HG03342 (cell line): ENCODE results near the gene MACC1.
"Not testable (repeated sequence)": the region's sequence is repeated elsewhere in the genome, so short reads cannot be mapped to it uniquely, and the experiment has no call there.

Source experiments
- ATAC-seq: cut with Tn5 transposase; IDR thresholded peaks from one replicate; pipeline ENCODE4 v1.9.1; 2021; ENCODE audit warnings: mild to moderate bottlenecking, moderate library complexity; ENCODE audit not compliant: unreplicated experiment

MACC1 gene

GRCh38 chr7:20136647-20137046, 80.5 kb downstream of the MACC1 start:
- ATAC-seq: no peak

DNA sequence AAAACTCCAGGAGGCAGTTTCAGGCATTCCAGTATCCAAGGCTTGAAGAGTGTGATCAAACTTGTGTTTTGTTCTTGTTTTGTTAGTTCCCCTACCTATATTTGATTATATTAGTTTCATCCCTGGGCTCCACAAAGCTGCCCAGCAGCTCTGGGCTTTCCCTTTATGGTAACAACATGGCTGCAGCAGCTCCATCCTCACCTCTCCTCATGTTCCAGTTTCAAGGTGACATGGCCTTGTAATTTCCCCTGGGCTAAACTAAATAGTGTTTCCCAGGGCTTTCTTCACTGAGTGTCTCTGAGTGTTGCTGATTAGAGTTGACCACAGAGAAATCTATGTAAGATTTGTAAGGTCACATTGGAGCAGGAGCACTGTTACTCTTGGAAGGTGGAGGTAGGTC, 83.4 kb downstream of the MACC1 start:
- ATAC-seq: no peak

DNA sequence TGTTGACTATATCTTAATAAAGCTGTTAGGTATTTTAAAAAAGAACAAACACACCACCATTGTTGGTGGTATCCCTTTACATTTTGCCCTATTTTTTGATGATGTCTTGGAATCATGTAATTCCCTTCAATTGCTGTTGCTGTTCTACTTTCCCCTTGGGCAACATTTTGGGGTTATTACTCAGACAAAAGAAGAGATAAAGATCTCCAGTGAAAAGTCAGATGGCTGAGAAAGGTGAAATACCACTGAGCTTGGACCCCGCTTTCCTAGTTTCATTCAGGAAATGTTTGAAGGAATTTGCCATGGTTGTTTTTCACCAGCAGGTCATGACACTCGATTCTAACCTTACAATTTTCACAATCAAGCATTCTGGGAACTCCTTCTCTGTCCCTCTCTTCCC, 84.6 kb downstream of the MACC1 start:
- no peak for ATAC-seq

DNA sequence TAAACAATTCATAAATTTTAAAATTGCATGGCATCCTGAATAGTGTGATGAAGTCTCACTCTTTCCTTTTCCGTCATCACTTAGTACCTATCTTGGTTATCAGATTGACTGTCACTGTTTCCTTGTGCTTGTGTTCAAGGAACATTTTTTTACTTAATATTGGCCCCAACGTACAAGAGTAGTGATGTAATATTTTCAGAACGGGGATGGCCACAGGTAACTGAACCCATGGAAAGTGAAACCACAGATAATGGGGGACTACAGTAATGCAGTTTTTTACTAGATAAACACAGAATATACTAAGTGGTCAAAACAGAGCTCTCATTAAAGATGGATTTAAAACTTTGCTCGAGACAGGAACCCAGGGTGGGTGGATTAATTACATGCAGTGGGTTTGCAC, 85.4 kb downstream of the MACC1 start:
- ATAC-seq: no peak

GRCh38 chr7:20129920-20130319, 87.3 kb downstream of the MACC1 start:
- ATAC-seq: no peak

DNA sequence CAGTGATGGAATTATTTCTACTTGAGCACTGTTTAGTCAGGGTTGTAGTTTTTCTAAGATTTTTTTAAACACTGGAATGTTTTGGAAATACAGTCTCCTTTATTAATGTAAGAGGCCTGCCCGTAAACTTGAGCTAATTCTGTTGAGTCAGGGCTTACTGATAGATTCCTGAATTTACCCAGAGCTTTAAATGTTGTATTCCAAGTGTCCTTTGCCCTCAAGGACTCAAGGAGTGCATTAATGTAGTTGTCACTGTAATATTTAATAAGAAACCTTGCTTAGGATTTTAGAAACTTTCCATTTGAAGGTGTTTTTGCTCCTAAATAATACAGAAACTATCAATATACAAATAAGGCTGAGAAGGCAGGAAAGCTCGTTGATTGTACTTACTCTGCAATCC, 89.2 kb downstream of the MACC1 start:
- ATAC-seq: no peak

- not testable (repeated sequence) for ATAC-seq
Observed at GRCh38 chr7:20126060-20126459, 91.1 kb downstream of the MACC1 start.

DNA sequence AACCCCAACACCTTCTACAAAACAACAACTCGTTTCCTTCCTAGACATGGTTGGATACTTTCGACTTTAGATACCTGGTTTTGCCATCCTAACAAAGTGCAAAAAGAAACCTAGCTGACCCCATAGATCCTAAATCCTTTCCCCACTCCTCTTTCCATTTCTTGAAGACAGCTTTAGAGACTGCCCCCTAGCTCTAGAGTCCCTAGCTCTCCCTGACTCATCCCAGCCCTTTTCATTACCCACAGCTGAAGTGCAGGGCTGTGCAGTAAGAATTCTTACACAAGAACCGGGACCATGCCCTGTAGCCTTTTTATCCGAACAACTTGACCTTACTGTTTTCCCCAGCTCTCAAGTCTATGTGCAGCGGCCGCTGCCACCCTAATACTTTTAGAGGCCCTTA, 93.1 kb downstream of the MACC1 start:
- not testable (repeated sequence) for ATAC-seq

- ATAC-seq: not testable (repeated sequence)
Observed at GRCh38 chr7:20122653-20123316, 94.4 kb downstream of the MACC1 start.

DNA sequence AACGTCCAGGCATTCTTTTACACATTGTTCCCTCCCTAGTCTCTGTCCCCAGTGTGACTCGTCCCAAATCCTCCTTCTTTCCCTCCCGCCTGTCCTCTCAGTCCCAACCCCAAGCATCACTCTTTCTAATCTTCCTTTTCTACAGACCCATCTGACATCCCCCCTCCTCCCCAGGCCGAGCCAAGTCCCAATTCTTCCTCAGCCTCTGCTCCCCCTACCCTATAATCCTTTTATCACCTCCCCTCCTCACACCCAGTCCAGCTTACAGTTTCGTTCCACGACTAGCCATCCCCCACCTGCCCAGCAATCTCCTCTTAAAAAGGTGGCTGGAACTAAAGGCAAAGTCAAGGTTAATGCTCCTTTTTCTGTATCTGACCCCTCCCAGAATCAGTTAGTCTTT, 95.1 kb downstream of the MACC1 start:
- ATAC-seq: no peak

- ATAC-seq: no peak
Observed at GRCh38 chr7:20121404-20121803, 95.8 kb downstream of the MACC1 start.

GRCh38 chr7:20120611-20121168, 96.5 kb downstream of the MACC1 start:
- ATAC-seq: not testable (repeated sequence)

GRCh38 chr7:20116869-20117268, 100.3 kb downstream of the MACC1 start:
- no peak for ATAC-seq

- peak; percentile 93 for ATAC-seq
Observed at GRCh38 chr7:20114468-20114867, 102.7 kb downstream of the MACC1 start.

GRCh38 chr7:20113427-20114027, 103.7 kb downstream of the MACC1 start:
- ATAC-seq: peak; percentile 87

GRCh38 chr7:20112696-20113095, 104.5 kb downstream of the MACC1 start:
- ATAC-seq: no peak

- ATAC-seq: no peak
Observed at GRCh38 chr7:20111821-20112542, 105.2 kb downstream of the MACC1 start.

GRCh38 chr7:20107582-20107981, 109.6 kb downstream of the MACC1 start:
- no peak for ATAC-seq

DNA sequence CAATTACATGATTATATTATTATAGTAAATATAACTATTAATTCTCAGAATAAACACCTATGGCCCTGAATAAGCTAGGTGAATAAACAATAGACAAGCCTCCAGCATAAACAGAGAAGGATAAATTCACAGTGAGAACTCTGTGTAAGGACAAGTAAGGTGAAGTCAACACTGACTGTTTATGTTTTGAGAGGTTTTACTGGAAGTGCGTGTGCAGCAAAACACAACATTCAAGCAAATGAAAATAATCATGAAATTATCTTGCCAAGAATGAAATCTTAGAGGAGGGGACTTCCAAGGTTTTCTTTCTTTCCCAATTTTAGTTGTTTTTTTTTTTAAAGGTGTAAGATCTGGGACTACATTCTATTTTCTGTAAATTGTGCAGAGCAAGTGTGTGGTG, 112.5 kb downstream of the MACC1 start:
- no peak for ATAC-seq

- no peak for ATAC-seq
Observed at GRCh38 chr7:20102982-20103381, 114.2 kb downstream of the MACC1 start.

DNA sequence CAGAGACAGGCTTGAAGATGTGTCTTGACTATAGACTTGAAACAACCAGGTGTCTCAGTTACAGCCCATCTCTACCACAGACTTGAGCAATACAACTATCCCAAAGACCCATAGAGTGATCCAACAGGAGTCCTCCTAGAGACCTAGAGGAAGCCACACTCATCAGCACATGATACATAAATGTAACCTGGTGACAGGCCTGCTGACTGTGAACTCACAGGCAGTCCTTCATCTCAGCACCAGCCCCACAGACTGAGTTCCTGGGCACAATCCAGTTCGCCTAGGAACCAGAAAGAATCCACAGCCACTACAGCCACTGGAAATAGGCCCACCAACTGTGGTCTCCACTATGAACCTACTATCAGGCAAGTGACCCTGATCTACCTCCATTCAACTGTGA, 121.3 kb downstream of the MACC1 start:
- no peak for ATAC-seq

DNA sequence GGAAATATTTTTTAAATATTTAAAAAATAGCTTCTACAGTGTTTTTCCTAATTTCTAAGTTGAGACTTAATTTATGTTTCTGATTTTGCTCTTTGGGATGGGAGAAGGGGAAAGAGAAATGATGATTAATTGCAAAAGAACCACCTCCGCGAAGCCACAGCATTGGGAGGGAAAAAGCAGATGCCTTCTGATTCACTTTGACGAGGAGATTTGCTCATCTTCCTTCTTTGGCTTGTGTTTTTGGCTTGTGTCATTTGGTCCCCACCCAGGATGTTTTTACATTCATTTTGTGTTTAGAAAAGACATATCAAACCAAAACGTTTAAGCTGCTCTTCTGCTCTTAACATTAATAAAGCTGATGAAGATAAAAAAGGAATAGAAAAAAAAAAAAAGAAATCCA, 121.7 kb downstream of the MACC1 start:
- no peak for ATAC-seq
